ENCODE results near the gene RNPS1.
"Not testable (repeated sequence)": the region's sequence is repeated elsewhere in the genome, so short reads cannot be mapped to it uniquely, and the experiment has no call there.

Gene RNPS1

DNA sequence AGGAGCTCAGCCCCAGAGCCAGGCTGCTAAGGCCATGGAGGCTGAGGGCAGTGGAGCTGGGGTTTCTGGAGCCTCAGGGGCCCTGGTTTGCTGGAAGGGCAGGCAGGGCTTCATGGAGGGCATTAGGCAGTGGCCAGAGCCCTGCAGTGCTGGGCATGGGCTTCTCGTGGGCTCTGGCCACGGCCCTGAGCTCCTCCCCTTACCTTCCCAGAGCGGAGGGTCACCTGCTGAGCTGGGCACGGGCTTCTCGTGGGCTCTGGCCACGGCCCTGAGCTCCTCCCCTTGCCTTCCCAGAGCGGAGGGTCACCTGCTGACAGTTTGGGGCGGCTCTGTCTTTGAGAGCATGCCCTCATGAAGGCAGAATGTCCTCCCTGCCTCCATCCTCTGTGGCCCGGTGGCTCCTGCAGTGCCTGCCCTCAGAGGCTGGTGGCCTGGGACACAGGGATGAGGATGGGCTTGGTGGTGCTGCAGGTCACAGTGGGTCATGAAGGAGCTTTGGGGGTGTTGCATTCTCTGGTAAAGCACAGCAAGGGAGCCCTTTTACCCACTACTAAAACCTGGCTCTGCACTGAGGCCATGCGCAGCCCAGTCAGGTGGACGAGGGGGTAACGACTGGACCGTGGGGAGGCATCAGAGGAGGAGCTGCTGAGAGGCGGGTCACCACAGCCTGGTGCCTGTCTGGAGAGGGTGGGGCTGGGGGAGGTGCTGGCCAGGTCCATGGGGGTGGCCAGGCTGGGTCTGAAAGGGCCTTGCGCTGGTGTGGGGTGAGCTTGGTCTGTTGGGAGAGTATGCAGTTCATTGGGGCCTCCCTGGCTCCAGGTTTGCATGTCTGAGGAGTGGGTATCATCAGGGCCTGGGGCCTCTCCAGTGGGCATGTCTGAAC lies 2.9 kb upstream of the RNPS1 start:
- CTCF ChIA-PET: no interaction called here
- TF ChIP-seq, protein P1, sequence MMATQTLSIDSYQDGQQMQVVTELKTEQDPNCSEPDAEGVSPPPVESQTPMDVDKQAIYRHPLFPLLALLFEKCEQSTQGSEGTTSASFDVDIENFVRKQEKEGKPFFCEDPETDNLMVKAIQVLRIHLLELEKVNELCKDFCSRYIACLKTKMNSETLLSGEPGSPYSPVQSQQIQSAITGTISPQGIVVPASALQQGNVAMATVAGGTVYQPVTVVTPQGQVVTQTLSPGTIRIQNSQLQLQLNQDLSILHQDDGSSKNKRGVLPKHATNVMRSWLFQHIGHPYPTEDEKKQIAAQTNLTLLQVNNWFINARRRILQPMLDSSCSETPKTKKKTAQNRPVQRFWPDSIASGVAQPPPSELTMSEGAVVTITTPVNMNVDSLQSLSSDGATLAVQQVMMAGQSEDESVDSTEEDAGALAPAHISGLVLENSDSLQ (IDR thresholded peaks at IDR 0.05): no peak
- no peak for TF ChIP-seq FOXM1 (IDR thresholded peaks at IDR 0.05; ENCODE audit: borderline replicate concordance)
- no peak for TF ChIP-seq ZNF384 (IDR thresholded peaks at IDR 0.05)
- TF ChIP-seq L3MBTL2 (conservative IDR thresholded peaks at IDR 0.05): no peak
- TF ChIP-seq BHLHE40 (IDR thresholded peaks at IDR 0.05; ENCODE audit: borderline replicate concordance): no peak
- no peak for TF ChIP-seq TARDBP (IDR thresholded peaks at IDR 0.05)
- TF ChIP-seq HDGF (IDR thresholded peaks at IDR 0.05; ENCODE audit: borderline replicate concordance): no peak
- no peak for TF ChIP-seq FOXK2 (IDR thresholded peaks at IDR 0.05)
- no peak for TF ChIP-seq ARNT (IDR thresholded peaks at IDR 0.05)
- TF ChIP-seq SP1 (IDR thresholded peaks at IDR 0.05): no peak
- TF ChIP-seq FOXA1 (IDR thresholded peaks at IDR 0.05): no peak
- no peak for TF ChIP-seq ELF4 (IDR thresholded peaks at IDR 0.05)
- no peak for TF ChIP-seq NFRKB (IDR thresholded peaks at IDR 0.05)
- no peak for TF ChIP-seq SUZ12 (IDR thresholded peaks at IDR 0.05)
- TF ChIP-seq LEF1 (IDR thresholded peaks at IDR 0.05; ENCODE audit: borderline replicate concordance): no peak
- POLR2A ChIA-PET: interaction anchor here (1.0 to 2.2 kb wide), 4 partner anchors 8 to 189 kb away, joined by 3 to 12 read pairs (median 4); partner anchors contain the start of genes ECI1 and TEDC2
- DNase-seq (ENCODE audit: extremely low spot score): no peak

DNA sequence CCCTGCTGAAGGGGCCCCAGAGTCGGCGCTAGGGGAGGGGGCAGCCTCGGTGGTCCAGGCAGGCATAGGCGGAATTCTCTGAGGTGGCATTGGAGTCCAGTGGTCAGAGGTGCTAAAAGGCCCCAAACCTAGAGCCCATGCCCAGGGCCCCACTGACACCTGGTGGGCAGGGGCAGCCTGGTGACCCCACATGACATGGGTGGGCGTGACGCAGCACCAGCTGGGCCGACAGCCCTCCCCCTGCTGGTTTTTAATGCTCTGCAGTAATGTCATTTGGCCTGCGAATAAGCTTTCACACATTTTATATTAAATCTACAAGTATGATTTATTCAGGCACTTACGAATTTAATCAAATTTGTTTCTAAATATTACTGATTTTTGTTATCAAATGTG lies 2.1 kb upstream of the RNPS1 start:
- no peak for DNase-seq (ENCODE audit: extremely low spot score)
- CTCF ChIA-PET: no interaction called here
- POLR2A ChIA-PET: interaction anchor here (1.0 to 2.2 kb wide), 4 partner anchors 9 to 190 kb away, joined by 3 to 12 read pairs (median 6); partner anchors contain the start of genes ECI1 and TEDC2
- TF ChIP-seq, protein P1 (IDR thresholded peaks at IDR 0.05): no peak
- TF ChIP-seq ZNF384 (IDR thresholded peaks at IDR 0.05): no peak
- TF ChIP-seq BHLHE40 (IDR thresholded peaks at IDR 0.05; ENCODE audit: borderline replicate concordance): no peak
- no peak for TF ChIP-seq SP1 (IDR thresholded peaks at IDR 0.05)
- TF ChIP-seq FOXK2 (IDR thresholded peaks at IDR 0.05): no peak
- no peak for TF ChIP-seq HDGF (IDR thresholded peaks at IDR 0.05; ENCODE audit: borderline replicate concordance)
- TF ChIP-seq CTBP1 (IDR thresholded peaks at IDR 0.05; ENCODE audit: borderline replicate concordance): no peak
- TF ChIP-seq FOXA1 (IDR thresholded peaks at IDR 0.05): no peak
- no peak for TF ChIP-seq ELF4 (IDR thresholded peaks at IDR 0.05)
- TF ChIP-seq LEF1 (IDR thresholded peaks at IDR 0.05; ENCODE audit: borderline replicate concordance): no peak
- no peak for TF ChIP-seq SUZ12 (IDR thresholded peaks at IDR 0.05)
- TF ChIP-seq L3MBTL2 (conservative IDR thresholded peaks at IDR 0.05): no peak
- TF ChIP-seq TARDBP (IDR thresholded peaks at IDR 0.05): no peak
- TF ChIP-seq FOXM1 (IDR thresholded peaks at IDR 0.05; ENCODE audit: borderline replicate concordance): no peak
- no peak for TF ChIP-seq ARNT (IDR thresholded peaks at IDR 0.05)
- no peak for TF ChIP-seq NFRKB (IDR thresholded peaks at IDR 0.05)

DNA sequence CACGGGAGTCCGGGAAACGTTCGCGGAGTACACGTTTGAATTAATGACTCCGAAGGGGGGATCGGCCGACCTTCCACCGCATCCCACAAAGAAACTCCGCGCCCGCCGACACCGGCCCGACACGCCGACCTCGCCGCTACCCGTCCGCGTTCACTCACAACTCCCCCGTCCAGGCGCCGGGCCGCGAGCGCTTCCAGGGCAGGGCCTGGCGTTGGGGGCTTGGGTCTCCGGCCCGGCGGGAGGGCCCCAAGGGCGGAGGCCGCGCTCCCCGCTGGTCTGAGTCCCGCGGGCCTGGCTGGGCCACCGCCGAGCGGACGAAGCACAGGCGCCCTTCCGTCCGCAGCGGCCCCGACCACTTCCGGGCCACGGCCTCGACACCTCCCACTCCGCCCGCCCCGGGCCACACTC lies 417 bp downstream of the RNPS1 start:
- POLR2A ChIA-PET; CTCF ChIA-PET; DNase-seq (ENCODE audit: extremely low spot score): not testable (repeated sequence)

DNA sequence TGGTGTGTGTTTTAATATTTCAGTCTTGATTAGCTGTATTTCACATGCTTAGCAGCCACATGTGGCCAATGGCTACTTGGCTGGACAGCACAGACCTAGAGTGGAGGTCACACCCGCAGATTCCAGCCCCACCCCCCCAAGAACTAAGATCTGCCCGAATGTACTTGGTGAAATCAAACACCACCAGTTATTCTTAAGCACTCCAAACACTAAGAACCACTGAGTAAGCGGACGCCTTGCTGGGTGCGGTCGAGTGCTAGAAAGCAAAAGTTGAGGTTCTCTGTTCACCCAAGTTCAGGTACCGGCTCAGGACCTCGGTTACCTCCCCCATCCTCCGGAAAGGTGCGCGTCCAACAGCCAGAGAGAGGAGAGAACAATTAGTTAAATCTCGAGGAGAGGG lies 1.0 kb downstream of the RNPS1 start:
- CTCF ChIA-PET; DNase-seq (ENCODE audit: extremely low spot score): not testable (repeated sequence)
- POLR2A ChIA-PET: interaction anchor here (0.7 to 1.1 kb wide), 2 partner anchors 9 to 15 kb away, joined by 3 to 7 read pairs; partner anchors contain the start of gene ECI1

DNA sequence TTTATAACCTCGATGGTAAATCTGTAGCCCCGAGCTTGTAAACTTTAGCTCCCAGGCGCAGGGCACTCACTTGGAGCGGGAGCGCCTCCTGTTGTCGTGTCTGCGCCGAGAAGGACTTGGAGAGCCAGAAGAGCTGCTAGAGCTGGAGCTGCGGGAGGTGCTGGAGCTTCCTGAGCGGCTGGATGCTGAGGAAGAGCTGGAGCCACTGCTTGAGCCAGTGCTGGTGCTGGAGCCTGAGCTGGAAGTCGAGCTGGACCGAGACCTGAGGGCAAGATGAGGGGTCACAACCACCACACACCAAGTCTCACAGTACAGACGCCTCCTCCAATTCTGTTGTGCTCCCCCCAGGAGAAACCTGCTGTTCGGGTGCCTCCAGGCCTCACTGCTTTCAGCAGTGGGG lies 4.9 kb downstream of the RNPS1 start:
- ChIA-PET POLR2A (interaction anchor here (1.1 to 1.7 kb wide), 2 partner anchors 11 to 108 kb away, joined by 5 to 13 read pairs; partner anchors contain the start of genes ECI1 and TRAF7), CTCF (interaction anchor here (1.4 kb wide), 1 partner anchor 11 kb away, joined by 5 read pairs; no protein-coding TSS in a partner anchor)
- not testable (repeated sequence) for DNase-seq (ENCODE audit: extremely low spot score)

DNA sequence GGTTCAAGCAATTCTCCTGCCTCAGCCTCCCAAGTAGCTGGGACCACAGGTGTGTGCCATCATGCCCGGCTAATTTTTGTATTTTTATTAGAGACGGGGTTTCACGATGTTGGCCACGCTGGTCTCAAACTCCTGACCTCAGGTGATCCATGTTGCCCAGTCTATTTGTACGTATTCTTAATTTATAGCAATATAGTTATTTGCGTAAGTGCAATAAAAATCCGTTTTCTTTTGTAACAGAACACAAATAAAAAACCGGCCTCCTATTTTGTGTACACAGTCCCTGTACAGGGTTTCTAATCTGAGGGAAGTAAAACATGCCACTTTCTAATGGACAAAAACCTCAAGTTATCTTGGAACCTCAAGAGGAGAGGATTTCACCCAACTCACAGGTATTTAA lies 7.7 kb downstream of the RNPS1 start:
- POLR2A ChIA-PET: interaction anchor here (1.3 kb wide), 1 partner anchor 9 kb away, joined by 3 read pairs; the partner anchor contains the start of gene ECI1
- CTCF ChIA-PET: interaction anchor here (0.6 kb wide), 1 partner anchor 70 kb away, joined by 3 read pairs; no protein-coding TSS in a partner anchor
- no peak for DNase-seq (ENCODE audit: extremely low spot score)
- TF ChIP-seq SP1 (IDR thresholded peaks at IDR 0.05): no peak
- no peak for TF ChIP-seq CTBP1 (IDR thresholded peaks at IDR 0.05; ENCODE audit: borderline replicate concordance)
- TF ChIP-seq, protein P1 (IDR thresholded peaks at IDR 0.05): no peak
- no peak for TF ChIP-seq ZNF384 (IDR thresholded peaks at IDR 0.05)
- TF ChIP-seq FOXK2 (IDR thresholded peaks at IDR 0.05): no peak
- no peak for TF ChIP-seq LEF1 (IDR thresholded peaks at IDR 0.05; ENCODE audit: borderline replicate concordance)
- TF ChIP-seq FOXM1 (IDR thresholded peaks at IDR 0.05; ENCODE audit: borderline replicate concordance): no peak
- TF ChIP-seq ARNT (IDR thresholded peaks at IDR 0.05): no peak
- TF ChIP-seq BHLHE40 (IDR thresholded peaks at IDR 0.05; ENCODE audit: borderline replicate concordance): no peak

DNA sequence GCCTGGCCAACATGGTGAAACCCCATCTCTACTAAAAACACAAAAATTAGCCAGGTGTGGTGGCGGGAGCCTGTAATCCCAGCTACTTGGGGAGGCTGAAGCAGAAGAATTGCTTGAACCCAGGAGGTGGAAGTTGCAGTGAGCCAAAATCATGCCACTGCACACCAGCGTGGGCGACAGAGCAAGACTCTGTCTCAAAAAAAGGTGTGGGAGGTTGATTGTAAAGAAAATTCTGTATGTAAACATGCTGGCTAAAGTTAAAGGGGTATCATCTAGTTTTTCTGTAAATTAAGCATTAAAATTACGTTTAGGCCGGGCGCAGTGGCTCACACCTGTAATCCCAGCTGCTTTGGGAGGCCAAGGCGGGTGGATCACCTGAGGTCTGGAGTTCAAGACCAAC lies 9.4 kb downstream of the RNPS1 start:
- CTCF ChIA-PET; DNase-seq (ENCODE audit: extremely low spot score): not testable (repeated sequence)
- POLR2A ChIA-PET: interaction anchor here (0.9 to 1.2 kb wide), 2 partner anchors 8 to 345 kb away, joined by 3 read pairs; no protein-coding TSS in a partner anchor

Data from HEK293T (cell line).